HEK293 (cell line): ENCODE measurements around the gene CCL4.

Source experiments
- CTCF ChIP-seq: fragments of 450-650 bp; formaldehyde crosslinking; IDR thresholded peaks from 2 replicates; pipeline ENCODE4 v1.5.1; 2016; ENCODE audit warnings: missing biosample characterization, missing genetic modification characterization
- HOXC10 ChIP-seq: sonication (generic); formaldehyde crosslinking; IDR thresholded peaks from 2 replicates; pipeline ENCODE4 v1.8.1; 2023; ENCODE audit warnings: mild to moderate bottlenecking, missing genetic modification reagents
- KLF16 ChIP-seq: fragments of 450-650 bp; formaldehyde crosslinking; IDR thresholded peaks from 2 replicates; pipeline ENCODE4 v1.5.1; 2017; ENCODE audit warnings: missing biosample characterization, missing genetic modification characterization
- KLF8 ChIP-seq: fragments of 450-650 bp; formaldehyde crosslinking; IDR thresholded peaks from 2 replicates; pipeline ENCODE4 v1.5.1; 2016; ENCODE audit warnings: missing biosample characterization, missing genetic modification characterization
- MEIS1 ChIP-seq: sonication (generic); formaldehyde crosslinking; IDR thresholded peaks from 2 replicates; pipeline ENCODE4 v1.8.1; 2022; ENCODE audit warnings: missing genetic modification reagents, mild to moderate bottlenecking, borderline replicate concordance
- RBAK ChIP-seq: fragments of 450-650 bp; formaldehyde crosslinking; IDR thresholded peaks from 2 replicates; pipeline ENCODE4 v1.5.1; 2016; ENCODE audit warnings: missing biosample characterization, missing genetic modification characterization
- REST ChIP-seq: fragments of 450-650 bp; formaldehyde crosslinking; IDR thresholded peaks from 2 replicates; pipeline ENCODE4 v1.5.1; 2016; ENCODE audit warnings: missing biosample characterization, missing genetic modification characterization
- SP3 ChIP-seq: fragments of 450-650 bp; formaldehyde crosslinking; IDR thresholded peaks from 2 replicates; pipeline ENCODE4 v1.5.1; 2016; ENCODE audit warnings: missing biosample characterization, missing genetic modification characterization
- ZEB2 ChIP-seq: fragments of 450-650 bp; formaldehyde crosslinking; IDR thresholded peaks from 2 replicates; pipeline ENCODE4 v1.5.1; 2016; ENCODE audit warnings: missing biosample characterization, missing genetic modification characterization
- ZNF26 ChIP-seq: fragments of 450-650 bp; formaldehyde crosslinking; IDR thresholded peaks from 2 replicates; pipeline ENCODE4 v1.5.1; 2016; ENCODE audit warnings: missing biosample characterization, missing genetic modification characterization
- ZNF398 ChIP-seq: fragments of 450-650 bp; formaldehyde crosslinking; IDR thresholded peaks from 2 replicates; pipeline ENCODE4 v1.5.1; 2017; ENCODE audit warnings: missing biosample characterization, missing genetic modification characterization
- ZNF416 ChIP-seq: fragments of 450-650 bp; formaldehyde crosslinking; IDR thresholded peaks from 2 replicates; pipeline ENCODE4 v1.5.1; 2016; ENCODE audit warnings: missing biosample characterization, missing genetic modification characterization
- ZNF510 ChIP-seq: fragments of 450-650 bp; formaldehyde crosslinking; IDR thresholded peaks from 2 replicates; pipeline ENCODE4 v1.5.1; 2018; ENCODE audit warnings: mild to moderate bottlenecking, missing genetic modification characterization, missing biosample characterization; ENCODE audit not compliant: insufficient replicate concordance
- ZNF747 ChIP-seq: fragments of 450-650 bp; formaldehyde crosslinking; IDR thresholded peaks from 2 replicates; pipeline ENCODE4 v1.5.1; 2016; ENCODE audit warnings: missing biosample characterization, missing genetic modification characterization

GRCh38 chr17:36107660-36108059 lies 4.0 kb downstream of the CCL4 start:
- TF ChIP-seq CTCF (tag by site-specific recombination) (no peak), SP3 (no peak), ZNF398 (tag by site-specific recombination) (no peak), KLF16 (no peak), ZNF747 (no peak), RBAK (tag by site-specific recombination) (no peak), ZNF510 (tag by site-specific recombination) (no peak), HOXC10 (CRISPR knock-in tag) (no peak), ZEB2 (tag by site-specific recombination) (no peak), KLF8 (tag by site-specific recombination) (no peak), REST (tag by site-specific recombination) (no peak), MEIS1 (CRISPR knock-in tag) (no peak), ZNF416 (tag by site-specific recombination) (no peak), ZNF26 (no peak)
